ENCODE data around the gene SERPIND1. TPM values are rescaled to one million over a fixed set of nuclear protein-coding genes. Genes with fewer than 3 reads are reported as not detected.

SERPIND1 gene
- polyA plus RNA-seq, 3 donors: 2.3 to 4.4 (median 3.8) TPM

DNA sequence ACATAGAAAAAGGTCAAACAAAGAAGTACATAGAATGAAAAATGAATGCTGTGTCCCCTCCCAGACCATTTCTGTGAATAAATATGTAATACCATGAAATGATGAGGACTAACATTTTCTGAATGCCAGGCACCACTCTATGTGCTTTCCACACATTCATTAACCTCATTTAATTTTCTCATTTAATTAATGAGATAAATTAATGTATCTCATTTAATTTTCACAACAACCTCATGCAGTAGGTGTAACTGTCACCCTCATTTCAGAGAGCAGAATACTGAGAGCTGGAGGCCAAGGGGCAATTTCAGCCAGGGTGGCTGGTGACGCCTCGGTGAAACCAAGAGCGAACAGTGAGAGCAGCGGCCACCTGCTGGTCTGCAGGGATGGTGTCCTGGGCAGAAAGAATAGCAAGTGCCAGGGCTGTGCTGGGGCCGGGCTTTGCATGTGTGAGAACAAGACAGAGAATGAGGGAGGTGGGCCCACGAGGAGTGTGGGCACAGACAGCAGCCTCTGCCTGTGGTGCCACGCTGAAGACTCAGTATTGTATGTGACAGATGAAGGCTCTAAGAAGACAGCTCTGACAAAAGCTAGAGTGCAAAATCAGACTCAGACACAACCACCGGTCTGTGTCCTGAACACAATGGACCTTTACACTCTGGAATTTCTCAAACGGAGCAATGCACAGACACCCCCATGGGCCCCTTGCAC lies 1.8 kb upstream of the SERPIND1 start:
- no peak for DNase-seq (ENCODE audit: low read depth in 3 of 3, low spot score in 2 of 3)

DNA sequence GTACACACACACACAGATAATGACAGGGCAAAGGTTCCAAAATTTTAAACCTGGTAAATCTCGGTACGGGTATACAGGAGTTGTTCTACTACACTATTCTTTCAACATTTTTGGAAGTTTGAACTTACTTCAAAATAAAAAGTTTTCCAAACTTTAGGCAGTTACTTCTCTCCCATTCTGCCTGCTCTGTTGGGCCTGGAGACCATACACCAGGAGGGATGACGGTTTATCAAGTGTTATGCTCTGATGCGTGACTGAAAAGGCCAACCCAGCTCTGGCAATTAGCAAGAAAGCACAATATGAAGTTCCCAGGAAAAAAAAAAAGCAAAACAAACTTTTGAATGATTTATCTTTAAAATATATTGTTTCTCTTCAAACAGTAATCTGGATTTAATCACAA lies 969 bp downstream of the SERPIND1 start:
- no peak for DNase-seq (ENCODE audit: low read depth in 3 of 3, low spot score in 2 of 3)

DNA sequence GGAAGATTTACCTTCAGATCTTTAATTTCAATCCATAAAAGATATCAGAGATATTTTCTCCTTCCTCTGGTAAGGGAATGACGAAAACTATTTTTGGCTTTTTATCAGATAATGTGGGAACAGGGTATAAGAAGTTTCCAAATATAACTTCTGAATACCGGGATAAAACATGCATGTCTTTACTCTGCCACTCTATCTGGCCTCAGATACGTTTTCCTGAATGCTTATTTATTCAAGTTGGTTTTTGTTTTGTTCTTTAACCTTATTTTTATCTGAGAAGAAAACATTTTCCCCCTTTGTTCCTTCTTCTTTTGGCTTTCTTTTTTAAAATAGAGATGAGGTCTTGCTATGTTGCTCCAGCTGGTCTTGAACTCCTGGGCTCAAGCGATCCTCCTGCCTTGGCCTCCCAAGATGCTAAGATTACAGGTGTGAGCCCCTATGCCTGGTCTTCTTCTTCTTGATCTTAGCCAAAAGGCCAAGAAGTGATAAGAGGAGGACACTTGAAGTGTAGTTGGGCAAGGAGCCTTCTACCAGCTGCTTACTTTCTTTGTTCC lies 1.5 kb downstream of the SERPIND1 start:
- no peak for DNase-seq (ENCODE audit: low read depth in 3 of 3, low spot score in 2 of 3)

DNA sequence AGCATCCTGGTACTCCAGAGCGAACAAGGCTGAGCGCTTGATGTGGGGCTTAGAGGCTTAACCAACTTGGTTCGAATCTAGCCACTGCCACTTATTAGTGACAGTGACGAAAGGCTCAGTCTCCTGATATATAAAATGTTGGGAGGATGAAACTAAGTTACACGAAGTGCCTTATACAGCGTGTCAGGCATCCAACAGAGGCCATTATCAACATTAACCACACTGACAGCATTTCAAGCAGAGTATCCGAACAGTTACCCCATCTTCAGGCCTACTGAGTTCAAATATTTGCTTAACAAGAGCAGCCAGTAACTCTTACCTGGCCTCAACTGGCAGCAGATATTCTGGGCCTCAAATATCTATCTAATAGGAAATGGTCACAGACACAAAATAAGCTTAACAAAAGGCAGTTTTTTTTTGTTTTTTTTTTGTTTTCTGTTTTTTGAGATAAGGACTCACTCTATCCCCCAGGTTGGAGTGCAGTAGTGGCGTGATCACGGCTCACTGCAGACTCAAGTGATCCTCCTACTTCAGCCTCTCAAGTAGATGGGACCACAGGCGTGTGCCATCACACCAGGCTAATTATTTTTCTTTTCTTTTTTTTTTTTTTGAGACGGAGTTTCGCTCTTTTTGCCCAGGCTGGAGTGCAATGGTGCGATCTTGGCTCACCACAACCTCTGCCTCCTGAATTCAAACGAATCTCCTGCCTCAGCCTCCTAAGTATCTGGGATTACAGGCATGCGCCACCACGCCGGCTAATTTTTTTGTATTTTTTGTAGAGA lies 2.9 kb downstream of the SERPIND1 start:
- no peak for DNase-seq (ENCODE audit: low read depth in 3 of 3, low spot score in 2 of 3)

DNA sequence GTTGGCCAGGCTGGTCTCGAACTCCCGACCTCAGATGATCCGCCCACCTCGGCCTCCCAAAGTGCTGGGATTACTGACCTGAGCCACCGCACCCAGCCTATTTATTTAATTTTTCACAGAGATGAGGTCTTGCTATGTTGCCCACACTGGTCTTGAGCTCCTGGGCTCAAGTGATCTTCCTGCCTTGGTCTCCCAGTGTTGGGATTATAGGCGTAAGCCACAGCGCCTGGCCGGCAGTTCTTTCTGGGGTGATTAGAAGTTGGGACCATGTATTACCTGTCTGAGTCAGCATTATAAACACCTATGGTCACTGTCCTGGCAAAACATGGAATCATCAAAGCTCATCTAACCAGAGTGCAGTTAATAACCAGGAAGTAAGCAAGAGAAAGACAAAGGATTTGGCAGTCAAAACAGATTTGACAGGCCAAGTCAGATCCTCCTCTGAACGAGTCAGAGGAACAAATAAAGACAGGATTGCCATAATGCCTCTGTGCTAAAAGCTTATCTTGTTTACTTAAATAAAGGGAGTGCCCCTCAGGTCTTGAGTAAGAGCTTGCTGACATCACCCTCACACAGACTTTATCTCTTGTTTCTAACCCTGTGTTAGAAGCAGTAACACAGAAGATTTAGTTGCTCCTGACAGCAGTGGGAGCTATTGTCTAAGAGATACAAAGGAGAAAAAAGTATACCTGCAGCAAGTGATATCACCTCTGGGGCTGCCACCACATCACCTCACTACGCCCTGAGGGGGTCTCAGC lies 3.7 kb downstream of the SERPIND1 start:
- DNase-seq (ENCODE audit: low read depth in 3 of 3, low spot score in 2 of 3): no peak

DNA sequence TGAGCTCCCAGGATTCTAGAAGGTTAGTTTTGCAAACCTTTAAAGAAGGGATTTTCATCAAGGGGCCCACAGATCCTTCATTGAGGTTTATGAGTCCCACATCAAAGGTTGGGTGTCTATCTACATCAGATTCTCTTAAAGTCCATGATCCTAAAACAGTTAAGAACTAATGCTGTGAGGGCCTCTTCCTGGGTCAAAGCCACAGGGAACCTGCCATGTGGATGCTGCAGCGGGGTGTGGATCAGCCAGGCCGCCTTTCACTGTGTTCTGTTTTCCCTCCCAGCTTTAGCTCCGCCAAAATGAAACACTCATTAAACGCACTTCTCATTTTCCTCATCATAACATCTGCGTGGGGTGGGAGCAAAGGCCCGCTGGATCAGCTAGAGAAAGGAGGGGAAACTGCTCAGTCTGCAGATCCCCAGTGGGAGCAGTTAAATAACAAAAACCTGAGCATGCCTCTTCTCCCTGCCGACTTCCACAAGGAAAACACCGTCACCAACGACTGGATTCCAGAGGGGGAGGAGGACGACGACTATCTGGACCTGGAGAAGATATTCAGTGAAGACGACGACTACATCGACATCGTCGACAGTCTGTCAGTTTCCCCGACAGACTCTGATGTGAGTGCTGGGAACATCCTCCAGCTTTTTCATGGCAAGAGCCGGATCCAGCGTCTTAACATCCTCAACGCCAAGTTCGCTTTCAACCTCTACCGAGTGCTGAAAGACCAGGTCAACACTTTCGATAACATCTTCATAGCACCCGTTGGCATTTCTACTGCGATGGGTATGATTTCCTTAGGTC lies 5.3 kb downstream of the SERPIND1 start:
- no peak for DNase-seq (ENCODE audit: low read depth in 3 of 3, low spot score in 2 of 3)

DNA sequence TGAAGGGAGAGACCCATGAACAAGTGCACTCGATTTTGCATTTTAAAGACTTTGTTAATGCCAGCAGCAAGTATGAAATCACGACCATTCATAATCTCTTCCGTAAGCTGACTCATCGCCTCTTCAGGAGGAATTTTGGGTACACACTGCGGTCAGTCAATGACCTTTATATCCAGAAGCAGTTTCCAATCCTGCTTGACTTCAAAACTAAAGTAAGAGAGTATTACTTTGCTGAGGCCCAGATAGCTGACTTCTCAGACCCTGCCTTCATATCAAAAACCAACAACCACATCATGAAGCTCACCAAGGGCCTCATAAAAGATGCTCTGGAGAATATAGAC lies 5.9 kb downstream of the SERPIND1 start:
- DNase-seq (ENCODE audit: low read depth in 3 of 3, low spot score in 2 of 3): no peak

DNA sequence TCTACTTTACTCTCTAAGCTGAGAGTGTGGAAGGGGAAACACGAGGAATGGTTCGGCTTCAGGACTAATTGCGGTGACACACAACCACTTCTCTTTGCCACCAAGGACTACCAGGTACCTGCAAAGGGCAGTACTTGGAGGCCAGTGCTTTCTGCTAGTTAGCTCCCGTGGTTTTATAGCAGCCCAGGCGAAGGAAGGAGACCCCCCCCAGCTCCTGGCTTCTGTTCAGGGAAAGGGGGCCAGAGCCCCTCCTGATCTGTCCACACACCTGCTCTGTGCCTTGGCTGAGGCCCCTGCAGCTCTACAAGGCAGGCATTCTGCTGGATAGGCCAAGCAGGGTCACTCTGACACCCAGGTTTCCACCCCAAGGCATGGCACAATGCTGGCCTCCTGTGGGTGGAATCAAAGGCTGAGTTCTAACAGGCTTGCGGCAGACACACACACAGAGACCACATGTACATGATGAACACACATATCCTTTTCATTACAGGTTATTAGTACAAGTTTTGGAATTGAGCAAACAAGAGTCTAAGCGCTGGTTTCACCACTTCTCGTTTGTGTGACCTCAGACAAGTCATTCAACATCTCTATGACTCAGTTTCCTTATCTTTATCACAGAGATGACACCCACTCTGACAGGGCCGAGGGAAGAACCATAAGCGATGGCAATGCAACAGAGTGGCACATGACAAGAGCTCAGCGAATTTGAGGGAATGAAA lies 7.5 kb downstream of the SERPIND1 start:
- no peak for DNase-seq (ENCODE audit: low read depth in 3 of 3, low spot score in 2 of 3)

DNA sequence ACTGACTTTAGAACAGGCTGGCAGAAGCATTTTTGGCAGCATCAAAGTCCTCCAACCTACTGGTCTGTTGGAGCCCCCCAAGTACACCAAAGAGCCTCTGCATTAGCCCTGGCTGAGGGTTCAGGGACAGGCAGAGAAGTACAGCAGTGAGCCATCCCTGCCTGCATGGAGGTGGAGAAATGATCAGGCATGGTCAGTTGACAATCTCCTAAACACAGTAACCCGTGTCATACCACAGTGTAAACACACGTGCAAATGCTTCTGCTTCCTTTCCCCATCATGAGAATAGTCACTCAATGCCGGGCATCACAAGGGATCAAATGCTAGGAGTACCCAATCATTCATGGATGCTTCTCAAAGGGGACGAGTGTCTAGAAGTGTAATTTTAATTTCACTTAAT lies 8.2 kb downstream of the SERPIND1 start:
- DNase-seq (ENCODE audit: low read depth in 3 of 3, low spot score in 2 of 3): no peak

DNA sequence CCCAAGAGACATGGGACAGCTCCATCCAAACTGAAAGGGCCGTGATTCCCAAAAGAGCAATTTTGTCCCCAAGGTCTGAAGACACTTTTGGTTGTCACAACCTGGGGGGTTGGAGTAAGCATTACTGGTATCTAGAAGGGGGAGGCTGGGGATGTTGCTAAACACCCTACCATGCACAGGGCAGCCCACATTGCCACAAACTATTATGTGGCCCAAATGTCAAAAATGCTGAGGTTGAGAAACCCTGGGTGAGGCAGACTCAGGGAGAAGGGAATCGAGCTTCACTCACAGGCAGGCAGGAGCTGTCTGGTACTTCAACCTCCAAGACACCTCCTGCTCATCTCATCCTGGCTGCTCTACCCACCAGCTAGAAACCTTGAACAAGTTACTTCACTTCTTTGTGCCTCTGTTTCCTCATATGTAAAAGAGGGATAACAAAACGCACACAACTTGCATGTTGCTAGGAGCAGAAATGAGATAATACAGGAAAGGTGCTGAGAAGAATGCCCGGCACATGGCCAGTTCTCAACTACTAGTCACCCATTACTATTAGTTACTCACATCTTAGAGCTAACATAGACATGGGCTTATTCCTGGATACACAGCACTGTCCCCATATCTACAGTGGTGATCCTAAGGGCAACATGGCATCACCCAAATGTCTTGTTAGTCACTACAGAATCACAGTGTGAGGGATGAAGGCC lies 8.8 kb downstream of the SERPIND1 start:
- no peak for DNase-seq (ENCODE audit: low read depth in 3 of 3, low spot score in 2 of 3)

DNA sequence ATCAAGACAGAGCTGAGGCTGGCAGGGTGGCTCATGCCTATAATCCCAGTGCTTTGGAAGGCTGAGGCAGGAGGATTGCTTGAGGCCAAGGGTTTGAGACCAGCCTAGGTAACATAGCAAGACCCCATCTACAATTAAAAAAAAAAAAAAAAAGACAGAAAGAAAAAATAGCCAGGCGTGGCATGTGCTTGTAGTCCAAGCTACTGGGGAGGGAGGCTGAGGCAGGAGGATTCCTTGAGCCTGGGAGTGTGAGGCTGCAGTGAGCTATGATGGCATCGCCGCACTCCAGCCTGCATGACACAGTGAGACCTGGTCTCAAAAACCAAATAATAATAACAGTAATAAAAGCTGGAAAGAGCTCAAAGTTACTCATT lies 9.4 kb downstream of the SERPIND1 start:
- no peak for DNase-seq (ENCODE audit: low read depth in 3 of 3, low spot score in 2 of 3)

DNA sequence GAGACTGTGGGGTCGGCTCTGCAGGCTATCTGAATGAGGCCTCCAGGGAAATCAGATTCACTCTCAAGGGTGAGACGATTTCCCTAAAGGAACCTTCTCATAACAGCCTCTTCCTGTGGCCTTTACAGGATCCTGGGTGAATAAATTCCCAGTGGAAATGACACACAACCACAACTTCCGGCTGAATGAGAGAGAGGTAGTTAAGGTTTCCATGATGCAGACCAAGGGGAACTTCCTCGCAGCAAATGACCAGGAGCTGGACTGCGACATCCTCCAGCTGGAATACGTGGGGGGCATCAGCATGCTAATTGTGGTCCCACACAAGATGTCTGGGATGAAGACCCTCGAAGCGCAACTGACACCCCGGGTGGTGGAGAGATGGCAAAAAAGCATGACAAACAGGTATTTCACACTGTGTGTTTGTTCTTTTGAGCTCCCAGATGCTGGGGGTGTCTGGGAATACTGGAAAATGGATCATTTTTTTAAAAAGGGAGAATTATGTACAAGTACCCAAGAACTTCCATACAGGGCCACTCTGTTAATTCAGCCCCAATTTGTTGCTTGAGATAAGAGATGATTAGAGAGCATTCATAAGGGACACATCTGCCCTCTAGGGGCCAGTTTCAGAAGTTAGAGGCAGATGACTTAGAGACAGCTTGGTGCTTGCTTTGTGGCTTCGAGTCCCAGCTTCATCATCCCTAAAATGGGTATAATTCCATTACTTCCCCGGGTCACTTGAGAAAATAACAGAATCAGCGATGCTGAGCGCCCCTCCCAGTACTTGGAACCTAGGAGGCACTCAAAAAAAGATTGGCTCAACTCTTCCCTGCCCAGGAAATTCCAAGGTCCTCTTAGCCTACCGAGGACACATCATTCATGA lies 10.2 kb downstream of the SERPIND1 start:
- DNase-seq (ENCODE audit: low read depth in 3 of 3, low spot score in 2 of 3): no peak

DNA sequence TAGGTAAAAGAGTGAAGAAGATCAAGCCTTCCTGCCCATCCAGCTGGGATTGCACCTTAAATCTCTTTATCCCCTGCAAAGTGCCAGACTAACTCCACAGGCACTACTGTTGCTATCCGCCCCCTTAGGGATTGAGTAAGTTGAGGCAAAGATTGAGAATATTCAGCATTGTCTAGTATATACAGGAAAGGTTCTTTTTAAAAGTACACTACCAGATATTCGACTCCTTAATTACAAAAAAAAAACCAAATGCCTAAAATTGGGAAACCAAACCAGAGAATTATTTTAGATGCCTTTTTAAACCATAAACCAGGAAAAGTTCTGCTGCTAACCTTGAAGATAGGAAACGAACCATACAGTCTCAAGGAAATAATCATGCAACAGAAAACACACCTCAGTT lies 11.5 kb downstream of the SERPIND1 start:
- DNase-seq (ENCODE audit: low read depth in 3 of 3, low spot score in 2 of 3): no peak

DNA sequence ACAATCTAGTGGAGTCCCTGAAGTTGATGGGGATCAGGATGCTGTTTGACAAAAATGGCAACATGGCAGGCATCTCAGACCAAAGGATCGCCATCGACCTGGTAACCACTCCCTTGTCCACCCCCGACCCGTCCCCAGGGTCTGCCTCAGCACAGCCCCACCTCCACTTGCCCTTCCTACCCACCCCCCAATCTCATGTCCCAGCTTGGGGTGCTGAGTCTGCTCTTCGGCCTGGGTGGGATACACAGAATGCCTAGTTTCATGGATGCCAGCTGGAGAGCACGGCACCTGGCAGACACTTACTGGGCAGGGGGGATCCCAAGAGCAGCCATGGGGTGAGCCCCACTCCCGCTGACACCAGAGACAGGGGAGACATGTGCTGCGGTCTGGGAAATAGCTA lies 12.1 kb downstream of the SERPIND1 start:
- DNase-seq (ENCODE audit: low read depth in 3 of 3, low spot score in 2 of 3): no peak

DNA sequence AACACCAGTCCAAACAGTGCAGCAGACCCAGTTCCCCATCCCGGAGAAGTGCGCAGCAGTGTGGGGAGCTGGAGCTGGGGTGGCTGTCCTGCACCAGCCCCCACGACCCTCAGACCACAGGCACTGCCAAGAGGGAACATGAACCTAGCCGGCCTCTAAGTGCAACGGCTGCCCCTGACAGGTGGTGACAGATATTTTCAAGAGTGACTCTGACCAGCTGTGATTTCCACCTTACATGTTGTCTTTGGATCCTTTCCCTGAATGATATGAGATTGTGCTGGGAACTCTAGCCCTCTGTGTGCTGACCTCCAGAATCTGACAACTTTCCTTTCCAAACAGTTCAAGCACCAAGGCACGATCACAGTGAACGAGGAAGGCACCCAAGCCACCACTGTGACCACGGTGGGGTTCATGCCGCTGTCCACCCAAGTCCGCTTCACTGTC lies 12.6 kb downstream of the SERPIND1 start:
- no peak for DNase-seq (ENCODE audit: low read depth in 3 of 3, low spot score in 2 of 3)

DNA sequence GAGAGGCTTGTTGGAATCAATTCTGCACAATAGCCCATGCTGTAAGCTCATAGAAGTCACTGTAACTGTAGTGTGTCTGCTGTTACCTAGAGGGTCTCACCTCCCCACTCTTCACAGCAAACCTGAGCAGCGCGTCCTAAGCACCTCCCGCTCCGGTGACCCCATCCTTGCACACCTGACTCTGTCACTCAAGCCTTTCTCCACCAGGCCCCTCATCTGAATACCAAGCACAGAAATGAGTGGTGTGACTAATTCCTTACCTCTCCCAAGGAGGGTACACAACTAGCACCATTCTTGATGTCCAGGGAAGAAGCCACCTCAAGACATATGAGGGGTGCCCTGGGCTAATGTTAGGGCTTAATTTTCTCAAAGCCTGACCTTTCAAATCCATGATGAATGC lies 13.3 kb downstream of the SERPIND1 start:
- no peak for DNase-seq (ENCODE audit: low read depth in 3 of 3, low spot score in 2 of 3)

DNA sequence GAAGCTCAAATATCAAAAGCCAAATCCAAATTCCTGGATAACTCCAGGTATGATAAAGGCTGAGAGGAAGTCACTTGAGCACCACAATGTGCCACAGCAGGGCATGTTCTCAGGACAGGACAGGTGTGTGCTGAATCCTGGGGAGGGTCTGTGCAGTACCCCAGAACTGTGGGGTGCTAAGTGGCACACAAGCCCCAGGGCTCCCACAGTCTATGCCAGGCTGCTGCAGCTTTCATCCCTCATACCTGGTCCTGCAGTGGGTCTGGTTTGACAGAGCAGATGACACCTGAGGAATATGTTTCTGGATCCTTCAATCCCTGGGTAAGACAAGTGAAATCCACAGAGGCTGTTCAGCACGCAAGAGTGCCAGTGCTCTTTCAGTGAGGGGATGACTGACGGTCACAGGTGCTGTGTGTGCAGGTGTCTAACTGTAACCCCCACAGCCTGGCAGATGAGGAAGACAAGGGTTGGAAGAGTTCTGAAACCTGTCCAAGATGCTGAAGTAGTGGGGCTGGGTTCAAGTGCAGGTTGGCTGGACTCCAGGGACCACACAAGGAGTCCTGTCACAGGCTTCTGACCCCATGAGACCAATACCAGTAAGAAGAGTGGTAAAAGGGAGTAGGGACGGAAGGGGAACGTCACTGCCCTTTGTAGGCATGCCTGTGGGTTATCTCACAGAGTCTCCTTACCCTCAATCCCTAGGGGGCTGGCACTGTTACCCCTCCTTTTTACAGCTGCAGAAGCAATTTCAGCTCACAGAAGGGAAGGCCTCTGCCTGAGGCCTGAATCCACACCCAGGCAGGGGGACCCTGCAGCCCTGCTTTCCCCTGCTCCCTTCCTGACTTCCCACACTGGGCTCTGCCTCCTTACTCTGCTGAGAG lies 14.1 kb downstream of the SERPIND1 start:
- DNase-seq (ENCODE audit: low read depth in 3 of 3, low spot score in 2 of 3): no peak

All from right renal cortex interstitium (tissue), 3 donors.